Neural cell (in vitro differentiated cells): ENCODE results near the gene SETBP1. TPM values are rescaled to one million over a fixed set of nuclear protein-coding genes. Genes with fewer than 3 reads are reported as not detected.

Experiments used
- H2AFZ ChIP-seq: fragments of 200-600, 300-800 bp; sonication (generic), shearing (Covaris generic); 2 replicates; pipeline ENCODE4 v1.6.0; 2014; ENCODE audit warnings: low read depth, mild to moderate bottlenecking, antibody characterized with exemption, low read length, moderate library complexity
- H3F3A ChIP-seq: fragments of 200-600 bp; shearing (Covaris generic); 2 replicates; pipeline ENCODE4 v1.6.1; 2016; ENCODE audit warnings: mild to moderate bottlenecking, moderate library complexity, mixed read lengths, antibody characterized with exemption, low read length; ENCODE audit not compliant: insufficient read depth, poor library complexity, severe bottlenecking
- H3K27ac ChIP-seq: fragments of 200-600, 300-800 bp; sonication (generic), shearing (Covaris generic); 2 replicates; pipeline ENCODE4 v1.5.1; 2014; ENCODE audit warnings: mild to moderate bottlenecking, low read length, moderate library complexity
- H3K27me3 ChIP-seq: fragments of 300-800, 200-600 bp; sonication (generic), shearing (Covaris generic); 2 replicates; pipeline ENCODE4 v1.6.0; 2014; ENCODE audit warnings: mild to moderate bottlenecking, low read depth, low read length, moderate library complexity; ENCODE audit not compliant: insufficient read depth
- H3K36me3 ChIP-seq: fragments of 300-800, 200-600 bp; sonication (generic), shearing (Covaris generic); 2 replicates; pipeline ENCODE4 v1.5.1; 2014; ENCODE audit warnings: mild to moderate bottlenecking, antibody characterized with exemption, low read length, moderate library complexity; ENCODE audit not compliant: insufficient read depth
- H3K4me2 ChIP-seq: fragments of 300-800, 200-600 bp; sonication (generic), shearing (Covaris generic); 2 replicates; pipeline ENCODE4 v1.6.0; 2014; ENCODE audit warnings: mild to moderate bottlenecking, low read length
- H3K4me3 ChIP-seq: fragments of 300-800, 200-600 bp; sonication (generic), shearing (Covaris generic); 2 replicates; pipeline ENCODE4 v1.5.1; 2014; ENCODE audit warnings: mild to moderate bottlenecking, low read length, moderate library complexity
- H3K79me2 ChIP-seq: fragments of 200-600 bp; shearing (Covaris generic); replicated peaks from 2 replicates; pipeline ENCODE4 v1.6.0; 2014; ENCODE audit warnings: mild to moderate bottlenecking, low read length, moderate library complexity; ENCODE audit not compliant: insufficient read depth
- H3K9ac ChIP-seq: fragments of 300-800, 200-600 bp; sonication (generic), shearing (Covaris generic); 2 replicates; pipeline ENCODE4 v1.6.1; 2016; ENCODE audit warnings: mild to moderate bottlenecking, low read length, mixed read lengths
- H3K9me2 ChIP-seq: fragments of 200-600 bp; shearing (Covaris generic); 2 replicates; pipeline ENCODE4 v1.6.1; 2016; ENCODE audit warnings: mild to moderate bottlenecking, low read length, mixed read lengths; ENCODE audit not compliant: insufficient read depth
- H3K9me3 ChIP-seq: fragments of 200-600, 300-800 bp; sonication (generic), shearing (Covaris generic); 2 replicates; pipeline ENCODE4 v1.6.1; 2016; ENCODE audit warnings: mild to moderate bottlenecking, mixed run types, low read length, moderate library complexity, mixed read lengths
- H4K20me1 ChIP-seq: fragments of 200-600 bp; shearing (Covaris generic); 2 replicates; pipeline ENCODE4 v1.6.1; 2016; ENCODE audit warnings: mild to moderate bottlenecking, mixed run types; ENCODE audit not compliant: insufficient read depth
- EP300 ChIP-seq: fragments of 450-650 bp; conservative IDR thresholded peaks from 2 replicates; pipeline ENCODE4 v1.6.1; 2014; ENCODE audit warnings: antibody characterized with exemption, mild to moderate bottlenecking, moderate library complexity; ENCODE audit not compliant: poor library complexity, severe bottlenecking
- EZH2 ChIP-seq: fragments of 200-600, 300-800 bp; shearing (Covaris generic), sonication (generic); IDR thresholded peaks from 2 replicates; pipeline ENCODE4 v1.6.1; 2014; ENCODE audit warnings: antibody characterized with exemption, low read length, borderline replicate concordance, mild to moderate bottlenecking; ENCODE audit not compliant: insufficient read depth, poor library complexity, severe bottlenecking
- MXI1 ChIP-seq: fragments of 450-650 bp; conservative IDR thresholded peaks from 2 replicates; pipeline ENCODE4 v1.6.1; 2014; ENCODE audit warnings: antibody characterized with exemption, mild to moderate bottlenecking; ENCODE audit not compliant: poor library complexity, severe bottlenecking
- POLR2AphosphoS5 ChIP-seq: IDR thresholded peaks from 2 replicates; pipeline ENCODE4 v1.6.1; 2012
- RAD21 ChIP-seq: fragments of 450-650 bp; conservative IDR thresholded peaks from 2 replicates; pipeline ENCODE4 v1.6.1; 2014; ENCODE audit warnings: antibody characterized with exemption, mild to moderate bottlenecking, moderate library complexity
- SMC3 ChIP-seq: fragments of 450-650 bp; conservative IDR thresholded peaks from 2 replicates; pipeline ENCODE4 v1.6.1; 2014; ENCODE audit warnings: antibody characterized with exemption, mild to moderate bottlenecking, moderate library complexity; ENCODE audit not compliant: poor library complexity
- TAF1 ChIP-seq: IDR thresholded peaks from 2 replicates; pipeline ENCODE4 v1.6.1; 2012; ENCODE audit warnings: low read depth
- polyA plus RNA-seq: library from polyadenylated mRNA; depleted of rRNA; stranded (reverse); fragments of >200 nt; gene quantifications from 2 replicates; pipeline ENCODE4 v1.2.3, GENCODE V29; 2014
- TF ChIP-seq, protein P1 (sequence below): fragments of 450-650 bp; IDR thresholded peaks from 2 replicates; pipeline ENCODE4 v1.5.1; 2014; ENCODE audit warnings: antibody characterized with exemption, mild to moderate bottlenecking, moderate library complexity; ENCODE audit not compliant: poor library complexity, severe bottlenecking
- TF ChIP-seq, protein P2 (sequence below): IDR thresholded peaks from 2 replicates; pipeline ENCODE4 v1.6.1; 2012; ENCODE audit warnings: borderline replicate concordance

The SETBP1 gene
- polyA plus RNA-seq, 1 donor from 2014 or later = 13.7 TPM

DNA sequence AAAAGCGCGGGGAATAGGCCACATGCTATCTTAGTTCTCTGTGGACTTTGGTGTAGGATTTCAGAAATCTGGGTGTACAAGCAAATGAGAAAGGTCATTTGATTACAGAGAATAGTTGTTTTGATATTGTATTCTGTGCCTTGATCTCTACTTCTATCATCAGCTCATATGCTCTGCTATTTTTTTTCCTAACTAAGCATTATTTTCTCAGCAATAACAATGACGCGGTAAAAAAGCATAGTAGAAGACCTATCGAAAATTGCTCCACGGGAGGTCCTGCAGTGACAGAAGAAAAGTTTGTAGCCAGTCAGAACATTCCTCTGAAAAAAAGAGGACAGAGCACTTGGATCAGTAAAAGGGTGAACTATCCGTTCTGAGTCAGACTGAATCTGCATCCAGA is 2.8 kb upstream of the SETBP1 start:
- Histone ChIP-seq H3K79me2 (peaks cover 24% of the 10 kb centered on the region), H3K9me2 (no peaks in the 10 kb centered on the region), H4K20me1 (no peaks in the 10 kb centered on the region), H2AFZ (no peak overlapping the region), H3K36me3 (no peaks in the 10 kb centered on the region), H3F3A (peaks cover 4% of the 10 kb centered on the region), H3K27ac (no peak overlapping the region), H3K27me3 (no peaks in the 10 kb centered on the region), H3K4me2 (no peak overlapping the region), H3K9me3 (no peaks in the 10 kb centered on the region), H3K9ac (no peak overlapping the region), H3K4me3 (no peak overlapping the region)
- TF ChIP-seq, protein P1, sequence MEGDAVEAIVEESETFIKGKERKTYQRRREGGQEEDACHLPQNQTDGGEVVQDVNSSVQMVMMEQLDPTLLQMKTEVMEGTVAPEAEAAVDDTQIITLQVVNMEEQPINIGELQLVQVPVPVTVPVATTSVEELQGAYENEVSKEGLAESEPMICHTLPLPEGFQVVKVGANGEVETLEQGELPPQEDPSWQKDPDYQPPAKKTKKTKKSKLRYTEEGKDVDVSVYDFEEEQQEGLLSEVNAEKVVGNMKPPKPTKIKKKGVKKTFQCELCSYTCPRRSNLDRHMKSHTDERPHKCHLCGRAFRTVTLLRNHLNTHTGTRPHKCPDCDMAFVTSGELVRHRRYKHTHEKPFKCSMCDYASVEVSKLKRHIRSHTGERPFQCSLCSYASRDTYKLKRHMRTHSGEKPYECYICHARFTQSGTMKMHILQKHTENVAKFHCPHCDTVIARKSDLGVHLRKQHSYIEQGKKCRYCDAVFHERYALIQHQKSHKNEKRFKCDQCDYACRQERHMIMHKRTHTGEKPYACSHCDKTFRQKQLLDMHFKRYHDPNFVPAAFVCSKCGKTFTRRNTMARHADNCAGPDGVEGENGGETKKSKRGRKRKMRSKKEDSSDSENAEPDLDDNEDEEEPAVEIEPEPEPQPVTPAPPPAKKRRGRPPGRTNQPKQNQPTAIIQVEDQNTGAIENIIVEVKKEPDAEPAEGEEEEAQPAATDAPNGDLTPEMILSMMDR = no peak
- no peak for TF ChIP-seq SMC3
- no peak for TF ChIP-seq POLR2AphosphoS5
- TF ChIP-seq, protein P2, sequence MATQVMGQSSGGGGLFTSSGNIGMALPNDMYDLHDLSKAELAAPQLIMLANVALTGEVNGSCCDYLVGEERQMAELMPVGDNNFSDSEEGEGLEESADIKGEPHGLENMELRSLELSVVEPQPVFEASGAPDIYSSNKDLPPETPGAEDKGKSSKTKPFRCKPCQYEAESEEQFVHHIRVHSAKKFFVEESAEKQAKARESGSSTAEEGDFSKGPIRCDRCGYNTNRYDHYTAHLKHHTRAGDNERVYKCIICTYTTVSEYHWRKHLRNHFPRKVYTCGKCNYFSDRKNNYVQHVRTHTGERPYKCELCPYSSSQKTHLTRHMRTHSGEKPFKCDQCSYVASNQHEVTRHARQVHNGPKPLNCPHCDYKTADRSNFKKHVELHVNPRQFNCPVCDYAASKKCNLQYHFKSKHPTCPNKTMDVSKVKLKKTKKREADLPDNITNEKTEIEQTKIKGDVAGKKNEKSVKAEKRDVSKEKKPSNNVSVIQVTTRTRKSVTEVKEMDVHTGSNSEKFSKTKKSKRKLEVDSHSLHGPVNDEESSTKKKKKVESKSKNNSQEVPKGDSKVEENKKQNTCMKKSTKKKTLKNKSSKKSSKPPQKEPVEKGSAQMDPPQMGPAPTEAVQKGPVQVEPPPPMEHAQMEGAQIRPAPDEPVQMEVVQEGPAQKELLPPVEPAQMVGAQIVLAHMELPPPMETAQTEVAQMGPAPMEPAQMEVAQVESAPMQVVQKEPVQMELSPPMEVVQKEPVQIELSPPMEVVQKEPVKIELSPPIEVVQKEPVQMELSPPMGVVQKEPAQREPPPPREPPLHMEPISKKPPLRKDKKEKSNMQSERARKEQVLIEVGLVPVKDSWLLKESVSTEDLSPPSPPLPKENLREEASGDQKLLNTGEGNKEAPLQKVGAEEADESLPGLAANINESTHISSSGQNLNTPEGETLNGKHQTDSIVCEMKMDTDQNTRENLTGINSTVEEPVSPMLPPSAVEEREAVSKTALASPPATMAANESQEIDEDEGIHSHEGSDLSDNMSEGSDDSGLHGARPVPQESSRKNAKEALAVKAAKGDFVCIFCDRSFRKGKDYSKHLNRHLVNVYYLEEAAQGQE = no peak
- no peak for TF ChIP-seq RAD21
- TF ChIP-seq MXI1 = no peak
- TF ChIP-seq EP300 = no peak
- no peak for TF ChIP-seq TAF1
- no peak for TF ChIP-seq EZH2

DNA sequence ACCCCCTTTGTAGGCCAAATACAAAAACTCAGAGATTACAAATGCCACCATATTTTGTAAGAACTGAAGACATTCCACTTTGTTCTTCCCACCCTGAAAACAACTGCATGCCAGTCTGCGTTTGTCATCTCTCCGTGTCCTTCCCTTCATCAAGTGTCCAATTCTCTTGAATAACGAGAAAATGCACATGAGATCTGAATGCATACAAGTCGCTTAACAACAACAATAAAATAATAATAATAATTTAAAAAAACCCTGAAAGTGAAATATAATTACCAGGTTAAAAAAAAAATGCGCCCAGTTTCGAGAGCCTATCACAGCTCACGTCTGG is 2.0 kb upstream of the SETBP1 start:
- no peaks in the 10 kb centered on the region for H3K9me3 ChIP-seq
- no peak overlapping the region for H3K9ac ChIP-seq
- H2AFZ ChIP-seq = no peak overlapping the region
- H4K20me1 ChIP-seq = no peaks in the 10 kb centered on the region
- peak overlapping the region; percentile 95 for H3K27ac ChIP-seq
- H3K4me3 ChIP-seq = peak overlapping the region; percentile 93
- H3K27me3 ChIP-seq = no peaks in the 10 kb centered on the region
- no peak overlapping the region for H3K4me2 ChIP-seq
- H3K9me2 ChIP-seq = no peaks in the 10 kb centered on the region
- TF ChIP-seq EZH2 (no peak), SMC3 (no peak), TAF1 (no peak), EP300 (no peak), MXI1 (no peak), RAD21 (no peak), POLR2AphosphoS5 (no peak)
- TF ChIP-seq, protein P2 = no peak
- TF ChIP-seq, protein P1 = no peak
- no peaks in the 10 kb centered on the region for H3K36me3 ChIP-seq
- H3K79me2 ChIP-seq = peaks cover 31% of the 10 kb centered on the region
- peaks cover 4% of the 10 kb centered on the region for H3F3A ChIP-seq
